Fibroblast of lung (primary cell): ENCODE measurements around the gene ATRNL1. TPM values are rescaled to one million over a fixed set of nuclear protein-coding genes. Genes with fewer than 3 reads are reported as not detected.

ENCODE experiments used
- DNase-seq, 2 donors: peaks; one replicate each; pipeline versions ENCODE4 v3.0.0 to v3.0.0-alpha.2; 2010; ENCODE audit warnings: low read depth in 2 of 2
- H2AFZ ChIP-seq: 2 replicates; pipeline ENCODE4 v1.5.1; 2012; ENCODE audit warnings: low read length, control low read depth, inconsistent platforms
- H3K27ac ChIP-seq: 2 replicates; pipeline ENCODE4 v1.5.1; 2011; ENCODE audit warnings: low read length, control low read depth; ENCODE audit not compliant: insufficient read depth
- H3K27me3 ChIP-seq: 2 replicates; pipeline ENCODE4 v1.5.1; 2011; ENCODE audit warnings: mild to moderate bottlenecking, low read length; ENCODE audit not compliant: control insufficient read depth, insufficient read depth
- H3K36me3 ChIP-seq: 2 replicates; pipeline ENCODE4 v1.5.1; 2011; ENCODE audit warnings: low read length; ENCODE audit not compliant: control insufficient read depth, insufficient read depth
- H3K4me1 ChIP-seq: 2 replicates; pipeline ENCODE4 v1.5.1; 2011; ENCODE audit warnings: low read length; ENCODE audit not compliant: control insufficient read depth, insufficient read depth; ENCODE audit errors: extremely low read depth
- H3K4me2 ChIP-seq: 2 replicates; pipeline ENCODE4 v1.5.1; 2011; ENCODE audit warnings: low read length, control low read depth; ENCODE audit not compliant: insufficient read depth; ENCODE audit errors: extremely low read depth
- H3K4me3 ChIP-seq, 4 experiments: fragments of 200-600 bp in 1 of 4; sonication (generic) in 1 of 4; replicated peaks in 1 of 4; 2 replicates each; pipeline ENCODE4 v1.5.1; 2011 to 2016; ENCODE audit warnings: low read length in 4 of 4, low read depth in 3 of 4, mild to moderate bottlenecking in 3 of 4, control low read depth in 2 of 4, inconsistent platforms in 1 of 4, mixed read lengths in 1 of 4; ENCODE audit not compliant: insufficient read depth in 1 of 4; ENCODE audit errors: control extremely low read depth in 1 of 4
- H3K79me2 ChIP-seq: 2 replicates; pipeline ENCODE4 v1.5.1; 2012; ENCODE audit warnings: mild to moderate bottlenecking, low read length, inconsistent platforms; ENCODE audit not compliant: control insufficient read depth, insufficient read depth
- H3K9ac ChIP-seq: 2 replicates; pipeline ENCODE4 v1.5.1; 2011; ENCODE audit warnings: mild to moderate bottlenecking, low read length, control low read depth; ENCODE audit not compliant: insufficient read depth
- H3K9me3 ChIP-seq: 2 replicates; pipeline ENCODE4 v1.5.1; 2012; ENCODE audit warnings: low read depth, low read length; ENCODE audit not compliant: control insufficient read depth, insufficient read depth
- H4K20me1 ChIP-seq: 2 replicates; pipeline ENCODE4 v1.5.1; 2011; ENCODE audit warnings: low read length; ENCODE audit not compliant: control insufficient read depth, insufficient read depth; ENCODE audit errors: extremely low read depth
- EZH2 ChIP-seq: IDR thresholded peaks from 2 replicates; pipeline ENCODE4 v1.5.1; 2012; ENCODE audit warnings: low read length, control low read depth, mild to moderate bottlenecking; ENCODE audit errors: missing control alignments
- polyA plus RNA-seq, 2 donors: library from polyadenylated mRNA; depleted of rRNA in 1 of 2; stranded (reverse) in 1 of 2; unstranded in 1 of 2; fragments of >200 nt; gene quantifications; 2 replicates each; pipeline ENCODE4 v1.2.1, GENCODE V29; 2011 to 2012; ENCODE audit warnings: missing spikeins in 1 of 2
- total RNA-seq: library from RNA; depleted of rRNA; stranded (reverse); fragments of >200 nt; gene quantifications from 2 replicates; pipeline ENCODE4 v1.2.1, GENCODE V29; 2014
- TF ChIP-seq, protein P1 (sequence below), 2 donors: IDR thresholded peaks in 1 of 2; conservative IDR thresholded peaks in 1 of 2; 1 replicate in 1 of 2; 2 replicates in 1 of 2; pipeline ENCODE4 v1.5.1; 2011 to 2012; ENCODE audit warnings: low read length in 2 of 2, control low read depth in 1 of 2, inconsistent platforms in 1 of 2, low read depth in 1 of 2, mild to moderate bottlenecking in 1 of 2

ATRNL1 gene
- total and polyA plus RNA-seq, 2 donors (not counting 1 experiment from before 2014, with no cell fraction given) = 0.33 TPM

DNA sequence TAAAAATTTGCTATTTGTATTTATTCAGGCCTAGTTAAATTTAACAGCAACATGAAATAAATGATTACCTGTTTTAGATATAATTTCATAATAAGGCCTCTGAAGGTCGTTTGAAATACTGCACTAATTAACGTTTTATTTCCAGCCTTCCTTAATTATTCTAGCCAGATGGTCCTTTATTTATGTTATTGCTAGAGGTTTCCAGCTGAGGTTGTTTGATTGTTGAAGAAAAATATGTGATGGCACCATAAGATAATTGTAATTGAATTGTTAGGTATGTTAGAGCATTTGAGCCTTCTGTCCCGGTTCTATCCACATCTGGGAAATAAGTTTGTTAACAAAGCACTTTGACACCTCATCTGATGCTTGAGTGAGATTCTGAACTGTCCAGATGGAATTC, 556.1 kb downstream of the ATRNL1 start:
- Histone ChIP-seq H3K36me3 (no peaks in the 10 kb centered on the region), H3K79me2 (no peaks in the 10 kb centered on the region), H3K4me1 (no peaks in the 10 kb centered on the region), H3K27me3 (no peaks in the 10 kb centered on the region), H2AFZ (no peak overlapping the region), H3K9ac (no peak overlapping the region), H3K27ac (no peak overlapping the region), H3K4me3 (no peak overlapping the region), H3K9me3 (no peaks in the 10 kb centered on the region), H3K4me2 (no peak overlapping the region), H4K20me1 (no peaks in the 10 kb centered on the region)
- DNase-seq = no peak
- TF ChIP-seq EZH2 = no peak

DNA sequence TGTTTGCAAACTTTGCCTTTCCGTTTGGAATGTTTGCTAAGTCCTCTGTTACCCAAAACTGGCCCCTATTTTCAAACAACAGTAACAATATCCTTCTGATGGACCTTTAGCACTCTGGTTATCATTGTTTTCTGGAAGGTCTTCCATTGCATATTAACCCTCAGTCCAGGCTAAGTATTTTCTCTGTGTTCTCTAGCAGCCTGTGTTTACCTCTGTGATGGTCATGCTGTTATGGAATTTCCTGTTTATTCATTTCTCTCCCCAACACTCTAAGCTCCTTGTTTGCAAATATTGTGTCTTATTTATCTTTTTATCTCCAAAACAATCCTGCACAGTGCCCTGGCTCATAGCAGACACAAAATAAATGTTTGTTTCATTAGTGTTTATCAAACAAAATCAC, 560.3 kb downstream of the ATRNL1 start:
- TF ChIP-seq, protein P1, sequence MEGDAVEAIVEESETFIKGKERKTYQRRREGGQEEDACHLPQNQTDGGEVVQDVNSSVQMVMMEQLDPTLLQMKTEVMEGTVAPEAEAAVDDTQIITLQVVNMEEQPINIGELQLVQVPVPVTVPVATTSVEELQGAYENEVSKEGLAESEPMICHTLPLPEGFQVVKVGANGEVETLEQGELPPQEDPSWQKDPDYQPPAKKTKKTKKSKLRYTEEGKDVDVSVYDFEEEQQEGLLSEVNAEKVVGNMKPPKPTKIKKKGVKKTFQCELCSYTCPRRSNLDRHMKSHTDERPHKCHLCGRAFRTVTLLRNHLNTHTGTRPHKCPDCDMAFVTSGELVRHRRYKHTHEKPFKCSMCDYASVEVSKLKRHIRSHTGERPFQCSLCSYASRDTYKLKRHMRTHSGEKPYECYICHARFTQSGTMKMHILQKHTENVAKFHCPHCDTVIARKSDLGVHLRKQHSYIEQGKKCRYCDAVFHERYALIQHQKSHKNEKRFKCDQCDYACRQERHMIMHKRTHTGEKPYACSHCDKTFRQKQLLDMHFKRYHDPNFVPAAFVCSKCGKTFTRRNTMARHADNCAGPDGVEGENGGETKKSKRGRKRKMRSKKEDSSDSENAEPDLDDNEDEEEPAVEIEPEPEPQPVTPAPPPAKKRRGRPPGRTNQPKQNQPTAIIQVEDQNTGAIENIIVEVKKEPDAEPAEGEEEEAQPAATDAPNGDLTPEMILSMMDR (conservative IDR thresholded peaks at IDR 0.05 in 1 of 2, IDR thresholded peaks at IDR 0.05 in 1 of 2; ENCODE audit: low read depth in 1 of 2, low read length in 2 of 2) = no peak
- TF ChIP-seq EZH2 = no peak
- Histone ChIP-seq H3K79me2 (no peaks in the 10 kb centered on the region), H2AFZ (no peak overlapping the region), H3K4me3 (no peak overlapping the region), H3K36me3 (no peaks in the 10 kb centered on the region), H3K9me3 (no peaks in the 10 kb centered on the region), H4K20me1 (no peaks in the 10 kb centered on the region), H3K9ac (no peak overlapping the region), H3K4me2 (no peak overlapping the region), H3K27me3 (no peaks in the 10 kb centered on the region), H3K4me1 (no peaks in the 10 kb centered on the region), H3K27ac (no peak overlapping the region)
- no peak for DNase-seq

DNA sequence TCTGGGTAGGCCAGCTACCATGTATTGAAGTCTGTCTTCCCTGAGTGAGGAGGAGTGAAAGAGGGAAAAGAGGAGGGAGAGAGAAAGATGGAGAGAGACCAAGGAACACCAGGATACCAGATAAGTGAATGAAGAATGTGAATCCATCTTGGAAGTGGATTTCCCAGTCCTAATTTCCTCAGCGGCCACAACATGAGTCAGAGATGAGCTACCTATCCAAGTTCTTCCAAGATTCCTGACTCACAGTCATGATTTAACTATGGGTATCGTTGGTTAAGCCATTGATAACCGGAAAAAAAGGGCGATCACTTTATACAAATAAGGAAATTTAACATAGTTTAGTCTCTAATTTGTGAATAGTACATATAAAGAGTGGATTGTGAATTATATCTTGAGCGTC, 561.8 kb downstream of the ATRNL1 start:
- no peaks in the 10 kb centered on the region for H4K20me1 ChIP-seq
- H3K4me3 ChIP-seq = no peak overlapping the region
- H3K9ac ChIP-seq = no peak overlapping the region
- H3K27ac ChIP-seq = no peak overlapping the region
- H3K9me3 ChIP-seq = no peaks in the 10 kb centered on the region
- TF ChIP-seq, protein P1 (conservative IDR thresholded peaks at IDR 0.05 in 1 of 2, IDR thresholded peaks at IDR 0.05 in 1 of 2; ENCODE audit: low read depth in 1 of 2, low read length in 2 of 2) = no peak
- DNase-seq = peak; percentile 4 to 80
- H3K4me2 ChIP-seq = no peak overlapping the region
- H3K4me1 ChIP-seq = no peaks in the 10 kb centered on the region
- no peaks in the 10 kb centered on the region for H3K79me2 ChIP-seq
- no peak overlapping the region for H2AFZ ChIP-seq
- no peaks in the 10 kb centered on the region for H3K27me3 ChIP-seq
- no peaks in the 10 kb centered on the region for H3K36me3 ChIP-seq
